HepG2 (cell line): Measurements from ENCODE around the gene MVK.

ENCODE experiments used
- ATF2 ChIP-seq: sonication (generic); formaldehyde crosslinking; IDR thresholded peaks from 2 replicates; pipeline ENCODE4 v1.4.0; 2020; ENCODE audit warnings: missing genetic modification reagents
- BRF2 ChIP-seq: sonication (generic); formaldehyde crosslinking; IDR thresholded peaks from 2 replicates; pipeline ENCODE4 v1.8.1; 2022; ENCODE audit warnings: mild to moderate bottlenecking, missing genetic modification reagents
- ESRRA ChIP-seq: sonication (generic); formaldehyde crosslinking; IDR thresholded peaks from 2 replicates; pipeline ENCODE4 v1.5.1; 2020; ENCODE audit warnings: mild to moderate bottlenecking, low read depth, missing genetic modification reagents
- ZNF10 ChIP-seq: sonication (generic); formaldehyde crosslinking; IDR thresholded peaks from 2 replicates; pipeline ENCODE4 v1.4.0; 2020; ENCODE audit warnings: mild to moderate bottlenecking, low read depth, missing genetic modification reagents, borderline replicate concordance
- ZNF619 ChIP-seq: sonication (generic); formaldehyde crosslinking; IDR thresholded peaks from 2 replicates; pipeline ENCODE4 v1.4.0; 2020; ENCODE audit warnings: mild to moderate bottlenecking, missing genetic modification reagents

- no peak for TF ChIP-seq ZNF10 (CRISPR knock-in tag)
- no peak for TF ChIP-seq BRF2
- TF ChIP-seq ESRRA (CRISPR knock-in tag): no peak
- TF ChIP-seq ATF2 (CRISPR knock-in tag): no peak
- TF ChIP-seq ZNF619 (CRISPR knock-in tag): no peak
Observed at GRCh38 chr12:109596418-109597244, 23.0 kb downstream of the MVK start.
